Naive thymus-derived CD4-positive, alpha-beta T cell (primary cell): ENCODE measurements around the gene ANKRD33. TPM values are rescaled to one million over a fixed set of nuclear protein-coding genes. Genes with fewer than 3 reads are reported as not detected.

Source experiments
- ATAC-seq: fragments of 150-1000 bp; cut with Tn5 transposase; 2 replicates; pipeline ENCODE4 v1.10.0; 2021; ENCODE audit warnings: mild to moderate bottlenecking, moderate library complexity
- CTCF ChIA-PET: fragments of 350-600 bp; sonication (Branson Sonifier 250); formaldehyde crosslinking; loops from one replicate; lab custom pipeline; 2021; ENCODE audit warnings: antibody characterized with exemption; lab: Charles Lee
- POLR2A ChIA-PET: fragments of 350-600 bp; sonication (Branson Sonifier 250); formaldehyde crosslinking; loops from one replicate; lab custom pipeline; 2021; ENCODE audit warnings: antibody characterized with exemption, inconsistent platforms; lab: Charles Lee
- DNase-seq, 9 donors: peaks; one replicate each; pipeline versions ENCODE4 v3.0.0 to v3.0.0-alpha.2; 2020 to 2022; ENCODE audit warnings: mixed read lengths in 1 of 9
- H3K27ac ChIP-seq: one replicate; pipeline ENCODE4 v1.7.0; 2013; ENCODE audit warnings: mild to moderate bottlenecking, low read depth, low read length, moderate library complexity
- H3K27me3 ChIP-seq, 2 donors: one replicate each; pipeline ENCODE4 v1.7.0; 2013; ENCODE audit warnings: low read length in 2 of 2, mild to moderate bottlenecking in 2 of 2, moderate library complexity in 2 of 2; ENCODE audit not compliant: control insufficient read depth in 2 of 2, insufficient read depth in 2 of 2
- H3K36me3 ChIP-seq, 3 experiments: 1 replicate in 2 of 3; 2 replicates in 1 of 3; pipeline ENCODE4 v1.7.0; 2013; ENCODE audit warnings: low read length in 3 of 3, mild to moderate bottlenecking in 3 of 3, moderate library complexity in 1 of 3; ENCODE audit not compliant: insufficient read depth in 3 of 3, control insufficient read depth in 2 of 3
- H3K4me1 ChIP-seq, 2 donors: one replicate each; pipeline ENCODE4 v1.7.0; 2013; ENCODE audit warnings: low read length in 2 of 2, mild to moderate bottlenecking in 2 of 2, moderate library complexity in 1 of 2; ENCODE audit not compliant: control insufficient read depth in 2 of 2, insufficient read depth in 2 of 2
- H3K4me3 ChIP-seq: 2 replicates; pipeline ENCODE4 v1.7.0; 2013; ENCODE audit warnings: mild to moderate bottlenecking, low read length
- H3K9me3 ChIP-seq, 3 experiments: 1 replicate in 2 of 3; 2 replicates in 1 of 3; pipeline ENCODE4 v1.7.0; 2013; ENCODE audit warnings: low read length in 3 of 3; ENCODE audit not compliant: control insufficient read depth in 2 of 3
- H3K27ac Mint-ChIP-seq, 9 donors: one replicate each; pipeline ENCODE4 v1.8.0; 2020 to 2022; ENCODE audit warnings: mixed read lengths in 9 of 9, mild to moderate bottlenecking in 8 of 9, moderate library complexity in 5 of 9, inconsistent platforms in 2 of 9
- H3K27me3 Mint-ChIP-seq, 5 donors: one replicate each; pipeline ENCODE4 v1.8.0; 2021 to 2022; ENCODE audit warnings: mixed read lengths in 5 of 5, mild to moderate bottlenecking in 1 of 5
- H3K36me3 Mint-ChIP-seq, 5 donors: one replicate each; pipeline ENCODE4 v1.8.0; 2020 to 2022; ENCODE audit warnings: mixed read lengths in 5 of 5, mild to moderate bottlenecking in 3 of 5, inconsistent platforms in 1 of 5
- H3K4me1 Mint-ChIP-seq, 7 donors: one replicate each; pipeline ENCODE4 v1.8.0; 2020 to 2022; ENCODE audit warnings: mixed read lengths in 7 of 7, mild to moderate bottlenecking in 3 of 7, inconsistent platforms in 1 of 7
- H3K4me3 Mint-ChIP-seq, 10 donors: one replicate each; pipeline ENCODE4 v1.8.0; 2020 to 2022; ENCODE audit warnings: mild to moderate bottlenecking in 10 of 10, mixed read lengths in 10 of 10, moderate library complexity in 6 of 10, inconsistent platforms in 2 of 10
- H3K9me3 Mint-ChIP-seq, 11 donors: one replicate each; pipeline ENCODE4 v1.8.0; 2020 to 2022; ENCODE audit warnings: mixed read lengths in 11 of 11, mild to moderate bottlenecking in 4 of 11, inconsistent platforms in 1 of 11, moderate library complexity in 1 of 11
- intact Hi-C, 2 donors: fragments of 100-400 bp; cut with micrococcal nuclease; formaldehyde crosslinking; loops; one replicate each; pipeline ENCODE4 v1.15.1; 2023
- polyA plus RNA-seq, 2 donors: library from polyadenylated mRNA; unstranded; fragments of 300-500 nt; fragmentation: Illumina TruSeq; gene quantifications; one replicate each; pipeline ENCODE4 v1.2.3, GENCODE V29; 2021
- total RNA-seq, 6 experiments: library from RNA in 5 of 6; stranded (reverse) in 5 of 6; gene quantifications; 1 replicate in 5 of 6; 2 replicates in 1 of 6; pipeline ENCODE4 v1.2.3 and lab custom pipeline; 2021 to 2026

ANKRD33 gene
- total and polyA plus RNA-seq, 7 experiments from 2014 or later = not detected

GRCh38 chr12:51872689-51872981, 15.3 kb upstream of the ANKRD33 start:
- H3K9me3 ChIP-seq = no peaks in the 10 kb centered on the region
- POLR2A ChIA-PET = interaction anchor here (0.5 kb wide), 1 partner anchor 1251 kb away, joined by 3 read pairs; no protein-coding TSS in a partner anchor
- DNase-seq (no peak), ATAC-seq (no peak)
- H3K36me3 ChIP-seq = no peaks in the 10 kb centered on the region
- H3K27me3 ChIP-seq = peaks cover 0 to 16% of the 10 kb centered on the region in 2 donors
- no peak overlapping the region for H3K4me3 Mint-ChIP-seq
- CTCF ChIA-PET = no interaction called here
- intact Hi-C loops = no loop called here
- H3K4me3 ChIP-seq = no peak overlapping the region
- H3K27me3 Mint-ChIP-seq = peaks cover 30 to 41% (median 35%) of the 10 kb centered on the region in 5 donors
- H3K9me3 Mint-ChIP-seq = no peaks in the 10 kb centered on the region
- no peaks in the 10 kb centered on the region for H3K4me1 ChIP-seq
- peaks cover 6 to 19% (median 15%) of the 10 kb centered on the region in 7 donors for H3K4me1 Mint-ChIP-seq
- no peak overlapping the region for H3K27ac ChIP-seq
- no peaks in the 10 kb centered on the region for H3K36me3 Mint-ChIP-seq
- H3K27ac Mint-ChIP-seq = no peak overlapping the region

- no peak for ATAC-seq
- no peaks in the 10 kb centered on the region for H3K9me3 Mint-ChIP-seq
- Histone ChIP-seq H3K27ac (no peak overlapping the region), H3K36me3 (no peaks in the 10 kb centered on the region), H3K4me3 (no peak overlapping the region), H3K4me1 (no peaks in the 10 kb centered on the region), H3K27me3 (peaks cover 0 to 12% of the 10 kb centered on the region in 2 donors), H3K9me3 (no peaks in the 10 kb centered on the region)
- H3K36me3 Mint-ChIP-seq = no peaks in the 10 kb centered on the region
- H3K4me3 Mint-ChIP-seq = no peak overlapping the region
- POLR2A ChIA-PET = interaction anchor here (0.5 kb wide), 1 partner anchor 1251 kb away, joined by 3 read pairs; no protein-coding TSS in a partner anchor
- CTCF ChIA-PET = interaction anchor here (0.7 to 1.2 kb wide), 2 partner anchors 53 to 797 kb away, joined by 3 read pairs; no protein-coding TSS in a partner anchor
- intact Hi-C loops = no loop called here
- H3K27ac Mint-ChIP-seq = no peak overlapping the region
- H3K4me1 Mint-ChIP-seq = peaks cover 6 to 15% (median 11%) of the 10 kb centered on the region in 7 donors
- no peak for DNase-seq
- peaks cover 22 to 35% (median 27%) of the 10 kb centered on the region in 5 donors for H3K27me3 Mint-ChIP-seq
These were observed 14.5 kb upstream of the ANKRD33 start for GRCh38 chr12:51873251-51873994.

- intact Hi-C loops = no loop called here
- Mint-ChIP-seq H3K27me3 (peaks cover 17 to 29% (median 21%) of the 10 kb centered on the region in 5 donors), H3K9me3 (no peaks in the 10 kb centered on the region), H3K4me1 (peaks cover under 1 to 12% (median 8%) of the 10 kb centered on the region in 7 donors), H3K36me3 (no peaks in the 10 kb centered on the region), H3K4me3 (no peak overlapping the region), H3K27ac (peak overlapping the region in 1 of 9 donors; percentile 65)
- DNase-seq (no peak), ATAC-seq (no peak)
- no peak overlapping the region for H3K4me3 ChIP-seq
- POLR2A ChIA-PET = no interaction called here
- no peaks in the 10 kb centered on the region for H3K36me3 ChIP-seq
- CTCF ChIA-PET = interaction anchor here (0.7 to 1.2 kb wide), 2 partner anchors 53 to 797 kb away, joined by 3 read pairs; no protein-coding TSS in a partner anchor
- no peaks in the 10 kb centered on the region for H3K4me1 ChIP-seq
- H3K27me3 ChIP-seq = peaks cover 0 to 6% of the 10 kb centered on the region in 2 donors
- H3K27ac ChIP-seq = no peak overlapping the region
- H3K9me3 ChIP-seq = no peaks in the 10 kb centered on the region
These were observed 13.9 kb upstream of the ANKRD33 start for GRCh38 chr12:51874000-51874399.

GRCh38 chr12:51874486-51874885, 13.4 kb upstream of the ANKRD33 start:
- no peaks in the 10 kb centered on the region for H3K36me3 Mint-ChIP-seq
- Histone ChIP-seq H3K9me3 (no peaks in the 10 kb centered on the region), H3K27ac (no peak overlapping the region), H3K36me3 (no peaks in the 10 kb centered on the region), H3K27me3 (peaks cover 0 to 3% of the 10 kb centered on the region in 2 donors), H3K4me1 (no peaks in the 10 kb centered on the region), H3K4me3 (no peak overlapping the region)
- no peak for DNase-seq
- ChIA-PET POLR2A (interaction anchor here (0.7 kb wide), 1 partner anchor 52 kb away, joined by 3 read pairs; no protein-coding TSS in a partner anchor), CTCF (interaction anchor here (0.6 to 1.4 kb wide), 8 partner anchors 9 to 376 kb away, joined by 3 to 4 read pairs (median 3); no protein-coding TSS in a partner anchor)
- no peak for ATAC-seq
- H3K4me1 Mint-ChIP-seq = peaks cover 0 to 12% (median 8%) of the 10 kb centered on the region in 7 donors
- intact Hi-C loops = no loop called here
- peak overlapping the region in 1 of 9 donors; percentile 58 for H3K27ac Mint-ChIP-seq
- H3K27me3 Mint-ChIP-seq = peaks cover 16 to 31% (median 21%) of the 10 kb centered on the region in 5 donors
- H3K9me3 Mint-ChIP-seq = no peaks in the 10 kb centered on the region
- no peak overlapping the region for H3K4me3 Mint-ChIP-seq

- H3K9me3 Mint-ChIP-seq = peaks cover 0 to under 1% (median 0%) of the 10 kb centered on the region in 11 donors
- H3K4me3 Mint-ChIP-seq = no peak overlapping the region
- Histone ChIP-seq H3K36me3 (no peaks in the 10 kb centered on the region), H3K27ac (no peak overlapping the region), H3K9me3 (no peaks in the 10 kb centered on the region), H3K27me3 (no peaks in the 10 kb centered on the region), H3K4me3 (no peak overlapping the region), H3K4me1 (no peaks in the 10 kb centered on the region)
- ChIA-PET CTCF (interaction anchor here (1.2 kb wide), 1 partner anchor 58 kb away, joined by 3 read pairs; no protein-coding TSS in a partner anchor), POLR2A (interaction anchor here (0.7 kb wide), 1 partner anchor 1062 kb away, joined by 6 read pairs; no protein-coding TSS in a partner anchor)
- DNase-seq = no peak
- intact Hi-C loops = loop anchor here (5.0 kb wide), 2 partner anchors 52 to 347 kb away; no protein-coding TSS in a partner anchor
- H3K4me1 Mint-ChIP-seq = peaks cover 0 to 4% (median 0%) of the 10 kb centered on the region in 7 donors
- no peak overlapping the region for H3K27ac Mint-ChIP-seq
- ATAC-seq = no peak
- H3K27me3 Mint-ChIP-seq = peaks cover 0 to 9% (median 0%) of the 10 kb centered on the region in 5 donors
- H3K36me3 Mint-ChIP-seq = no peaks in the 10 kb centered on the region
These were observed 8.8 kb upstream of the ANKRD33 start for GRCh38 chr12:51879102-51879501.

GRCh38 chr12:51883295-51883694, 4.6 kb upstream of the ANKRD33 start:
- CTCF ChIA-PET = interaction anchor here (1.4 kb wide), 1 partner anchor 8 kb away, joined by 4 read pairs; no protein-coding TSS in a partner anchor

More at GRCh38 chr12:51883295-51883694, 4.6 kb upstream of the ANKRD33 start:
- Mint-ChIP-seq H3K27ac (peak overlapping the region in 1 of 9 donors; percentile 20), H3K27me3 (peaks cover 0 to 5% (median 0%) of the 10 kb centered on the region in 5 donors), H3K9me3 (peaks cover 0 to 4% (median 0%) of the 10 kb centered on the region in 11 donors), H3K4me3 (no peak overlapping the region), H3K4me1 (peaks cover 12 to 22% (median 16%) of the 10 kb centered on the region in 7 donors), H3K36me3 (peaks cover 0 to 6% (median 0%) of the 10 kb centered on the region in 5 donors)
- Histone ChIP-seq H3K9me3 (no peaks in the 10 kb centered on the region), H3K4me1 (peaks cover 0 to 5% of the 10 kb centered on the region in 2 donors), H3K27me3 (no peaks in the 10 kb centered on the region), H3K36me3 (no peaks in the 10 kb centered on the region), H3K27ac (no peak overlapping the region), H3K4me3 (no peak overlapping the region)
- intact Hi-C loops = no loop called here
- ATAC-seq = no peak
- POLR2A ChIA-PET = no interaction called here
- no peak for DNase-seq
